ENCODE results near the gene SYNE1.

GRCh38 chr6:152435816-152436215 lies 201.3 kb downstream of the SYNE1 start:
- TF ChIP-seq, protein P1, sequence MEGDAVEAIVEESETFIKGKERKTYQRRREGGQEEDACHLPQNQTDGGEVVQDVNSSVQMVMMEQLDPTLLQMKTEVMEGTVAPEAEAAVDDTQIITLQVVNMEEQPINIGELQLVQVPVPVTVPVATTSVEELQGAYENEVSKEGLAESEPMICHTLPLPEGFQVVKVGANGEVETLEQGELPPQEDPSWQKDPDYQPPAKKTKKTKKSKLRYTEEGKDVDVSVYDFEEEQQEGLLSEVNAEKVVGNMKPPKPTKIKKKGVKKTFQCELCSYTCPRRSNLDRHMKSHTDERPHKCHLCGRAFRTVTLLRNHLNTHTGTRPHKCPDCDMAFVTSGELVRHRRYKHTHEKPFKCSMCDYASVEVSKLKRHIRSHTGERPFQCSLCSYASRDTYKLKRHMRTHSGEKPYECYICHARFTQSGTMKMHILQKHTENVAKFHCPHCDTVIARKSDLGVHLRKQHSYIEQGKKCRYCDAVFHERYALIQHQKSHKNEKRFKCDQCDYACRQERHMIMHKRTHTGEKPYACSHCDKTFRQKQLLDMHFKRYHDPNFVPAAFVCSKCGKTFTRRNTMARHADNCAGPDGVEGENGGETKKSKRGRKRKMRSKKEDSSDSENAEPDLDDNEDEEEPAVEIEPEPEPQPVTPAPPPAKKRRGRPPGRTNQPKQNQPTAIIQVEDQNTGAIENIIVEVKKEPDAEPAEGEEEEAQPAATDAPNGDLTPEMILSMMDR (IDR thresholded peaks at IDR 0.05): no peak
- TF ChIP-seq POLR2A (IDR thresholded peaks at IDR 0.05) (no peak), EP300 (IDR thresholded peaks at IDR 0.05) (no peak)

Data from sigmoid colon (tissue), 4 donors.